ENCODE results near the gene KLKB1.
A peak's percentile ranks its signal among the peaks of the same experiment; 100 is the strongest.
"Not testable (repeated sequence)": the region's sequence is repeated elsewhere in the genome, so short reads cannot be mapped to it uniquely, and the experiment has no call there.

Gene KLKB1

GRCh38 chr4:186226521-186227189 lies 652 bp upstream of the KLKB1 start:
- H3K9me3 ChIP-seq (ENCODE audit: control insufficient read depth in 2 of 2, low read length in 2 of 2), result peaks cover 0 to 3% of the 10 kb centered on the region in 2 donors
- no peaks in the 10 kb centered on the region for H3K27me3 ChIP-seq (ENCODE audit: control insufficient read depth in 1 of 2, insufficient read depth in 2 of 2, low read length in 2 of 2)
- H3K36me3 ChIP-seq (ENCODE audit: control insufficient read depth in 2 of 2, insufficient read depth in 2 of 2, low read length in 2 of 2), result no peaks in the 10 kb centered on the region
- no peak overlapping the region for H3K9ac ChIP-seq (ENCODE audit: low read length in 2 of 2)
- no peaks in the 10 kb centered on the region for H3K4me1 ChIP-seq (ENCODE audit: control insufficient read depth, insufficient read depth, low read length)
- H3K4me3 ChIP-seq (ENCODE audit: low read length in 2 of 2), result no peak overlapping the region
- no peak overlapping the region for H3K27ac ChIP-seq (ENCODE audit: low read length)

DNA sequence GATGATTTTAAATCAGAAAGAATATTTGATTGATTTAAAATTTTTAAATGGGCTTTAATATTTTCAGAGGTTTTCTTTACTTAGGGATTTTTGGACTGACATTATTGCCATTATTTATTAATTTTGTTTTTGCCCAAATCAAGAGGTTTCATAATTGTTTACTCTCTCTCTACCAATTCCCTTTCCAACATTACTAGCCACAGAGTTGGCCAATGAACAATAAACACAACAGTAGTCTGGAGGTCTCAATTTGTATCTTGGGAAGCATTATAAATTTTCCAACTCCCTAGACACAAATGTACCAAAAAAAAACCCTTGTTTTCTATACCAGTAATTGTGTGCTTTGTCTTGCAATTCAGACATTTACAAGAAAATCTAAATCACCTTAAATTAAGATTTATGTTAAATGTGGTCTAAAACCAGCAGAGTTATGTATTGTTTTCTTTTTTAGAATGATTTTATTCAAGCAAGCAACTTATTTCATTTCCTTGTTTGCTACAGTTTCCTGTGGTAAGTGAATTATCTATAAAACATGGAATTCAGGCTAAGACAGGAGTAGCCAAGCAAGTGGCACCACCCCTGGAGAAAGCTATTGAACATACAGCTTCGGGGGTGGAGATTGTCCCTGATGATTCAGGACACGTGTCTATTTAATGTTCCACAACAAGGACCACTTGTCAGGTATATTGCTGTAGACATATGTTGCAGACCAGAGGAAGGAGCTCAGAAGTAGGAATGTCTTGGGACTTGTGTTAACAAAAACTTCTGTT lies 622 bp downstream of the KLKB1 start:
- no peak overlapping the region for H3K4me3 ChIP-seq (ENCODE audit: low read length in 2 of 2)
- no peaks in the 10 kb centered on the region for H3K4me1 ChIP-seq (ENCODE audit: control insufficient read depth, insufficient read depth, low read length)
- H3K27ac ChIP-seq (ENCODE audit: low read length), result no peak overlapping the region
- no peak overlapping the region for H3K9ac ChIP-seq (ENCODE audit: low read length in 2 of 2)
- peaks cover 0 to 3% of the 10 kb centered on the region in 2 donors for H3K9me3 ChIP-seq (ENCODE audit: control insufficient read depth in 2 of 2, low read length in 2 of 2)
- no peaks in the 10 kb centered on the region for H3K36me3 ChIP-seq (ENCODE audit: control insufficient read depth in 2 of 2, insufficient read depth in 2 of 2, low read length in 2 of 2)
- no peaks in the 10 kb centered on the region for H3K27me3 ChIP-seq (ENCODE audit: control insufficient read depth in 1 of 2, insufficient read depth in 2 of 2, low read length in 2 of 2)

DNA sequence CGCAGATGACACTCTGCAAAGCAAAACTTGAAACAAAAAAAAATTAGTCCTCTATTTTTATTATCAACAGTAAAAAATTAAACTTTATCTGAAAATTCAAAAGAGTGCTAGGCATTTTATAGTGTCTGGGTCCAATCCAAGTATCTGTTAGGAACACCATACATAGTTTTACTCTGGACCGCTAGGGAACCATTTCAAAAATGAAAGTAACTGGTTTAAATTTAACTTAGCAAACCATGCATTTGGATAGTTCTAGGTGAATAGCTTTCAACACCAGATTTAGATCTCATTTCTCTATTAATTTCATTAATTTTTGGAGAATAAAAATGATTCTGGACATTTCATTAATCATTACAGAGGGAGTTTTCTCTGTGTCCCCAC lies 1.2 kb downstream of the KLKB1 start:
- no peak overlapping the region for H3K9ac ChIP-seq (ENCODE audit: low read length in 2 of 2)
- no peak overlapping the region for H3K27ac ChIP-seq (ENCODE audit: low read length)

DNA sequence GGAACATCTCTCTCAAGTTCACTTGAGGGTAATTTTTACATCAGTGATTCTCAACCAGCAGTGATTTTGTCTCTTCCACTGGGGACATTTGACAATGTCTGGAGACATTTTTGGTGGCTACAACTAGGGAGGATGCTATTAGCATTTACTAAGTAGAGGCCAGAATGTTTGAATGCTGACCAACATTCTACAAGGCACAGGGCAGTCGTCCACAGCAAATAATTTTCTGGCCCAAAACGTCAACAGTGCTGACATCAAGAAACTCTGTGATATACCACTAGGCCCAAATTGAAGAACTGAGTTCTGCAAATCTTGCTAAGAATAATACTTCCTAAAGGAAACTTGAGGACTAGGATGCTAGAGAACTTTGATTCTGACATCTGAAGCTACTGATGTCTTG lies 7.1 kb downstream of the KLKB1 start:
- Histone ChIP-seq H3K27me3 (ENCODE audit: control insufficient read depth in 1 of 2, insufficient read depth in 2 of 2, low read length in 2 of 2) (no peaks in the 10 kb centered on the region), H3K4me3 (ENCODE audit: low read length in 2 of 2) (no peak overlapping the region), H3K9me3 (ENCODE audit: control insufficient read depth in 2 of 2, low read length in 2 of 2) (no peaks in the 10 kb centered on the region), H3K27ac (ENCODE audit: low read length) (no peak overlapping the region), H3K9ac (ENCODE audit: low read length in 2 of 2) (no peak overlapping the region), H3K4me1 (ENCODE audit: control insufficient read depth, insufficient read depth, low read length) (no peaks in the 10 kb centered on the region), H3K36me3 (ENCODE audit: control insufficient read depth in 2 of 2, insufficient read depth in 2 of 2, low read length in 2 of 2) (no peaks in the 10 kb centered on the region)

More for the DNA sequence above, 1.2 kb downstream of the KLKB1 start:
- no peaks in the 10 kb centered on the region for H3K27me3 ChIP-seq (ENCODE audit: control insufficient read depth in 1 of 2, insufficient read depth in 2 of 2, low read length in 2 of 2)
- H3K36me3 ChIP-seq (ENCODE audit: control insufficient read depth in 2 of 2, insufficient read depth in 2 of 2, low read length in 2 of 2), result no peaks in the 10 kb centered on the region
- H3K4me3 ChIP-seq (ENCODE audit: low read length in 2 of 2), result peak overlapping the region; percentile 4 to 30
- no peaks in the 10 kb centered on the region for H3K4me1 ChIP-seq (ENCODE audit: control insufficient read depth, insufficient read depth, low read length)
- H3K9me3 ChIP-seq (ENCODE audit: control insufficient read depth in 2 of 2, low read length in 2 of 2), result peaks cover 0 to 3% of the 10 kb centered on the region in 2 donors

- Histone ChIP-seq H3K4me1 (ENCODE audit: control insufficient read depth, insufficient read depth, low read length) (no peaks in the 10 kb centered on the region), H3K9ac (ENCODE audit: low read length in 2 of 2) (no peak overlapping the region), H3K27ac (ENCODE audit: low read length) (no peak overlapping the region), H3K27me3 (ENCODE audit: control insufficient read depth in 1 of 2, insufficient read depth in 2 of 2, low read length in 2 of 2) (no peaks in the 10 kb centered on the region), H3K9me3 (ENCODE audit: control insufficient read depth in 2 of 2, low read length in 2 of 2) (no peaks in the 10 kb centered on the region), H3K4me3 (ENCODE audit: low read length in 2 of 2) (no peak overlapping the region), H3K36me3 (ENCODE audit: control insufficient read depth in 2 of 2, insufficient read depth in 2 of 2, low read length in 2 of 2) (no peaks in the 10 kb centered on the region)
Measured at GRCh38 chr4:186236126-186236525, 8.8 kb downstream of the KLKB1 start.

DNA sequence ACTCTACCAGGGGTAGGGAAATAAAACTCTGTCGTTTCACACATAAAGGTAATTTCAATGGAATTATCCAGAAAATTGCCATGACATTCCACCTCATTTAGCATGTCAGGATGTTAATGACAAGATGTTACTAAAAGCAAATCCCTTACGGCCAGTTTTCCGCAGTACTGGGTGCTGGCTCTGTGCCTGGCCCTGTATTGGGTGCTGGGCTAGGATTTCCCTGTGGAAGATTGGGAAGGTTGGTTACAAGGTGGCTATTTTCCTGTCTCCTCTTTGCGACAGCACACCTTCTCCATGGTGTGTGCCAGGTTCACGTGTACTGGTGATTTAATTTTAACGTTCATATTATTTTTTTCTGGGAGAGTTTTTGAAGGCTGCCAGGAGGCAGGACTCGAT lies 13.1 kb downstream of the KLKB1 start:
- H3K36me3 ChIP-seq (ENCODE audit: control insufficient read depth in 2 of 2, insufficient read depth in 2 of 2, low read length in 2 of 2), result no peaks in the 10 kb centered on the region
- no peak overlapping the region for H3K9ac ChIP-seq (ENCODE audit: low read length in 2 of 2)
- H3K27ac ChIP-seq (ENCODE audit: low read length), result no peak overlapping the region
- no peaks in the 10 kb centered on the region for H3K9me3 ChIP-seq (ENCODE audit: control insufficient read depth in 2 of 2, low read length in 2 of 2)
- H3K4me3 ChIP-seq (ENCODE audit: low read length in 2 of 2), result no peak overlapping the region
- no peaks in the 10 kb centered on the region for H3K4me1 ChIP-seq (ENCODE audit: control insufficient read depth, insufficient read depth, low read length)
- H3K27me3 ChIP-seq (ENCODE audit: control insufficient read depth in 1 of 2, insufficient read depth in 2 of 2, low read length in 2 of 2), result no peaks in the 10 kb centered on the region

- no peaks in the 10 kb centered on the region for H3K4me1 ChIP-seq (ENCODE audit: control insufficient read depth, insufficient read depth, low read length)
- H3K27ac ChIP-seq (ENCODE audit: low read length), result no peak overlapping the region
- no peaks in the 10 kb centered on the region for H3K27me3 ChIP-seq (ENCODE audit: control insufficient read depth in 1 of 2, insufficient read depth in 2 of 2, low read length in 2 of 2)
- H3K9me3 ChIP-seq (ENCODE audit: control insufficient read depth in 2 of 2, low read length in 2 of 2), result no peaks in the 10 kb centered on the region
- H3K9ac ChIP-seq (ENCODE audit: low read length in 2 of 2), result no peak overlapping the region
- H3K4me3 ChIP-seq (ENCODE audit: low read length in 2 of 2), result no peak overlapping the region
- no peaks in the 10 kb centered on the region for H3K36me3 ChIP-seq (ENCODE audit: control insufficient read depth in 2 of 2, insufficient read depth in 2 of 2, low read length in 2 of 2)
Measured at GRCh38 chr4:186240848-186241491, 13.7 kb downstream of the KLKB1 start.

DNA sequence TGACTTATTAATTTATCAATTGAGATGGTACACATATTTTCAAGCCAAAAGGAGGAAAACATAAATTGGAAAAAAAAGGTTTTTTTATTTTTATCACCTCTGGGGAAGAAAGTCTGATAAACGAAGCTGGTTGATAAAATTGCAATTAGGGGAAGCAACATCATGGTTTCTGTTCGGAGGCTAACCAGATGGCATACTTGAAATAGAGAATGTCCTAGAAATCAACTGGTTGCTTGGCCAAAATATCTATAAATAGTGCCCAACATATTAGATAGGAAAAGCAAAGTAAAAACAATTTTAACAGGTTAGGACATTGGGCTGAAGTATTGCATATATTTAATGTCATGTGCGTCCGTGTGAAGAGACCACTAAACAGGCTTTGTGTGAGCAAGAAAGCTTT lies 14.3 kb downstream of the KLKB1 start:
- H3K4me1 ChIP-seq (ENCODE audit: control insufficient read depth, insufficient read depth, low read length), result no peaks in the 10 kb centered on the region
- no peaks in the 10 kb centered on the region for H3K27me3 ChIP-seq (ENCODE audit: control insufficient read depth in 1 of 2, insufficient read depth in 2 of 2, low read length in 2 of 2)
- H3K36me3 ChIP-seq (ENCODE audit: control insufficient read depth in 2 of 2, insufficient read depth in 2 of 2, low read length in 2 of 2), result no peaks in the 10 kb centered on the region
- no peak overlapping the region for H3K4me3 ChIP-seq (ENCODE audit: low read length in 2 of 2)
- H3K27ac ChIP-seq (ENCODE audit: low read length), result no peak overlapping the region
- H3K9me3 ChIP-seq (ENCODE audit: control insufficient read depth in 2 of 2, low read length in 2 of 2), result no peaks in the 10 kb centered on the region
- H3K9ac ChIP-seq (ENCODE audit: low read length in 2 of 2), result no peak overlapping the region

GRCh38 chr4:186242031-186242430 lies 14.7 kb downstream of the KLKB1 start:
- not testable (repeated sequence) for H3K36me3 ChIP-seq (ENCODE audit: control insufficient read depth in 2 of 2, insufficient read depth in 2 of 2, low read length in 2 of 2); H3K9me3 ChIP-seq (ENCODE audit: control insufficient read depth in 2 of 2, low read length in 2 of 2); H3K27me3 ChIP-seq (ENCODE audit: control insufficient read depth in 1 of 2, insufficient read depth in 2 of 2, low read length in 2 of 2); H3K27ac ChIP-seq (ENCODE audit: low read length); H3K4me1 ChIP-seq (ENCODE audit: control insufficient read depth, insufficient read depth, low read length); H3K4me3 ChIP-seq (ENCODE audit: low read length in 2 of 2); H3K9ac ChIP-seq (ENCODE audit: low read length in 2 of 2)

DNA sequence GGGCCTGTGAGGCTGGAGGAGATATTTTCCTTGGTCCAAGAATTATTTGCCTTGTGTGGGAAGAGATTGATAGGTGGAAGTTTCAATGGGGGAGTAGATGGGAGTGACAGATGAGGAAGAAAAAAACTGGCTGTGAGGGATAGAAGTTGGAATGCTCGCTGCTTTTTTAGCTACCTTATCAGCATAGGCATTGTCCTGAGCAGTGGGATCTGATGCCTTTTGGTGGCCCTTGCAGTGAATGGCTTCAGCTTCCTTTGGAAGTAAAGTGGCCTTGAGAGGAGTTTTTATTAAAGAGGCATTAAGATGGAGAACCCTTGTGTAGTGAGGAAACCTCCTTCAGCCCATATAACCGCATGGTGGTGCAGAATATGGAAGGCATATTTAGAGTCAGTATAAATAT lies 16.0 kb downstream of the KLKB1 start:
- Histone ChIP-seq H3K27ac (ENCODE audit: low read length) (no peak overlapping the region), H3K4me1 (ENCODE audit: control insufficient read depth, insufficient read depth, low read length) (no peaks in the 10 kb centered on the region), H3K27me3 (ENCODE audit: control insufficient read depth in 1 of 2, insufficient read depth in 2 of 2, low read length in 2 of 2) (no peaks in the 10 kb centered on the region), H3K36me3 (ENCODE audit: control insufficient read depth in 2 of 2, insufficient read depth in 2 of 2, low read length in 2 of 2) (no peaks in the 10 kb centered on the region), H3K4me3 (ENCODE audit: low read length in 2 of 2) (no peak overlapping the region), H3K9ac (ENCODE audit: low read length in 2 of 2) (no peak overlapping the region), H3K9me3 (ENCODE audit: control insufficient read depth in 2 of 2, low read length in 2 of 2) (no peaks in the 10 kb centered on the region)

DNA sequence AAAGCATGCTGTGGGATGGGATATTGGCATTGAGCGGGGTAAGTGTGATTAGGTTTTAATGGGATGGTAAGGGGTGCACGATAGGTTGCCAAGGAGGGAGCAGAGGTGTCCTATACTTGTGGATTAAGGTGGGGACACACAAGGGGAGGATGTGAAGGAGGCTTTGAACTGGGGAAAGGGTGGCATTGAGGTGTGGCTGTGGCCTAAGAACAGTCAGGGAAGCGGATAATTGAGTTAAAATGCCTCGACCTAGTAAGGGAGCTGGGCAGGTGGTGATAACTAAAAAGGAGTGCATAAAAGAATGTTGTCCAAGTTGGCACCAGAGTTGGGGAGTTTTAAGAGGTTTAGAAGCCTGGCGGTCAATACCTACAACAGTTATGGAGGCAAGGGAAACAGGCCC lies 17.5 kb downstream of the KLKB1 start:
- Histone ChIP-seq H3K27me3 (ENCODE audit: control insufficient read depth in 1 of 2, insufficient read depth in 2 of 2, low read length in 2 of 2) (no peaks in the 10 kb centered on the region), H3K4me1 (ENCODE audit: control insufficient read depth, insufficient read depth, low read length) (no peaks in the 10 kb centered on the region), H3K4me3 (ENCODE audit: low read length in 2 of 2) (no peak overlapping the region), H3K36me3 (ENCODE audit: control insufficient read depth in 2 of 2, insufficient read depth in 2 of 2, low read length in 2 of 2) (no peaks in the 10 kb centered on the region), H3K9me3 (ENCODE audit: control insufficient read depth in 2 of 2, low read length in 2 of 2) (no peaks in the 10 kb centered on the region), H3K9ac (ENCODE audit: low read length in 2 of 2) (no peak overlapping the region), H3K27ac (ENCODE audit: low read length) (no peak overlapping the region)

All from stomach smooth muscle (tissue), 2 donors.